H1 (cell line): Measurements from ENCODE around the gene ARID3B. TPM values are rescaled to one million over a fixed set of nuclear protein-coding genes. Genes with fewer than 3 reads are reported as not detected.

Source experiments
- BACH1 ChIP-seq: IDR thresholded peaks from 2 replicates; pipeline ENCODE4 v1.6.1; 2012; ENCODE audit warnings: low read length, improper control_type of control experiment
- BRCA1 ChIP-seq: IDR thresholded peaks from 2 replicates; pipeline ENCODE4 v1.6.1; 2012; ENCODE audit warnings: low read depth, low read length, improper control_type of control experiment
- E2F6 ChIP-seq: IDR thresholded peaks from 2 replicates; pipeline ENCODE4 v1.6.1; 2012; ENCODE audit warnings: inconsistent platforms
- NRF1 ChIP-seq: IDR thresholded peaks from 2 replicates; pipeline ENCODE4 v1.6.1; 2011; ENCODE audit warnings: mild to moderate bottlenecking, low read depth, low read length, improper control_type of control experiment
- RAD21 ChIP-seq, 2 experiments: IDR thresholded peaks in 1 of 2; conservative IDR thresholded peaks in 1 of 2; 2 replicates each; pipeline ENCODE4 v1.6.1; 2011; ENCODE audit warnings: low read depth in 2 of 2, low read length in 2 of 2, improper control_type of control experiment in 1 of 2, inconsistent platforms in 1 of 2, mild to moderate bottlenecking in 1 of 2, moderate library complexity in 1 of 2
- SIRT6 ChIP-seq: IDR thresholded peaks from one replicate; pipeline ENCODE4 v1.7.1; 2012; ENCODE audit warnings: low read length, inconsistent platforms
- TAF7 ChIP-seq: optimal IDR thresholded peaks from 2 replicates; pipeline ENCODE3; 2011; ENCODE audit warnings: low read depth, mild to moderate bottlenecking, inconsistent platforms, low read length, moderate library complexity, borderline replicate concordance
- polyA plus RNA-seq, 7 experiments: library from polyadenylated mRNA; depleted of rRNA in 3 of 7; stranded (reverse) in 5 of 7; unstranded in 2 of 7; fragments of >200 nt in 5 of 7; fragments of 200-250 nt in 2 of 7; gene quantifications; 1 replicate in 5 of 7; 2 replicates in 1 of 7; 4 replicates in 1 of 7; pipeline versions ENCODE4 v1.2.1 to v1.2.3, GENCODE V29; 2011 to 2013; ENCODE audit warnings: missing spikeins in 2 of 7, mixed read lengths in 2 of 7
- total RNA-seq: library from RNA; stranded (reverse); fragmentation: NEBNext Ultra II Directional; extraction: Animal tissue kit (Norgen Biotek cat#: 25700); gene quantifications from 2 replicates; pipeline ENCODE4 v1.2.1, GENCODE V29; 2021

ARID3B gene
- total and polyA plus RNA-seq, 2 of the 8 experiments (the other 6 are each of a cell fraction or from before 2014, with no cell fraction given): 81.0 to 115 TPM

- TF ChIP-seq TAF7 (no peak), NRF1 (no peak), E2F6 (no peak), BACH1 (no peak), RAD21 (IDR thresholded peaks at IDR 0.05 in 1 of 2, conservative IDR thresholded peaks at IDR 0.05 in 1 of 2; ENCODE audit: low read depth in 2 of 2, low read length in 2 of 2) (no peak), SIRT6 (no peak), BRCA1 (no peak)
These were observed 17.7 kb downstream of the ARID3B start (continued) for GRCh38 chr15:74558706-74559105.
